Measurements from ENCODE around the gene ATG7.
"Not testable (repeated sequence)": the region's sequence is repeated elsewhere in the genome, so short reads cannot be mapped to it uniquely, and the experiment has no call there.

Gene ATG7

GRCh38 chr3:11568503-11569155 is 296.4 kb downstream of the ATG7 start:
- no peak for DNase-seq (ENCODE audit: low spot score)

GRCh38 chr3:11569156-11569741 is 297.1 kb downstream of the ATG7 start:
- DNase-seq (ENCODE audit: low spot score), result no peak

- no peak for DNase-seq (ENCODE audit: low spot score)
Measured at GRCh38 chr3:11570251-11570650, 298.1 kb downstream of the ATG7 start.

GRCh38 chr3:11570789-11571495 is 298.7 kb downstream of the ATG7 start:
- no peak for DNase-seq (ENCODE audit: low spot score)

DNA sequence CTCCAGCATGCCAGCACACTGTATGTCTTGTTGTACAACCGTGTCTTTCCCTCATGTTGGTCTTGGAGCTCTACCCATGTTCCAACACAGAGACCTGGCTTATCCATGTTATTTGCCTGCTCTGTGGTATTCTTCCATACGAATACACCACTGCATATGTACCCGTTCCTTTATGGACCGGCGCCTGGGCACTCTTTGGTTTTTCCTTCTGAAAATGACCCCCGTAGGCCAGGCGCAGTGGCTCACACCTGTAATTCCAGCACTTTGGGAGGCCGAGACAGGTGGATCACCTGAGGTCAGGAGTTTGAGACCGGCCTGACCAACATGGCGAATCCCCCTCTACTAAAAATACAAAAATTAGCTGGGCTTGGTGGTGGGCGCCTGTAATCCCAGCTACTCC is 300.5 kb downstream of the ATG7 start:
- not testable (repeated sequence) for DNase-seq (ENCODE audit: low spot score)

DNA sequence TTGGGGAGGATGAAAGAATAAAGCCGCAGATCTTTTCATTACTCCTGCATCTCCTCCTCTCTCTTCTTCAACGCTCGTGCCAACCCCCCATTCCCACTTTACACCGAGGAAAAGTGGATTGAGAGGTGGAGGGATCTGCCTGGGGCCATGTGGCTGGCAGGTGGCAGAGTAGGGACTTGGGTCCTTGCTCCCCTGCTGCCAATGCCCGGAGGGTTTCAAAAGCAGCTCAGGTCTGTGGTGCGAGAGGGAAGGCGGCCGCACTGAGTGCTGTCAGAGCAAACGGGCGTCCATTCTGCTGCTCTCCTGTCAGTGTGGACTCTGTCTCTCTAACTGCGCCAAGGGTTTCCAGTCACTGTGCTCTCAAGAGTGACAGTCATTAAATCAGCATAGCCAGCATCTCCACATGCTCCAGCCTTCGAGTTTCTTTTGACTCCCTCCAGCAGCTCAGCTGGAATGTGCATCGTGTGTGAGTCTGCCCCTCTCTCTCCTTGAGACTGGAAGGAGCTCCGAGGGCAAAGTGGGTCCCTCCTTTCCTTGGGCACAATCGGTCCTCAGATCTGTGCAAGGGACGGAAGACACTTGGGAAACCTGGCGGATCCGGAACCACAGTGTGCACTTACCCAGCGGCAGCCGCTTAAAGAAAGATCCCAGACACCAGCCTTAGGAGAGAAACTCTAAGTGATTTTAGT is 302.9 kb downstream of the ATG7 start:
- no peak for DNase-seq (ENCODE audit: low spot score)

DNA sequence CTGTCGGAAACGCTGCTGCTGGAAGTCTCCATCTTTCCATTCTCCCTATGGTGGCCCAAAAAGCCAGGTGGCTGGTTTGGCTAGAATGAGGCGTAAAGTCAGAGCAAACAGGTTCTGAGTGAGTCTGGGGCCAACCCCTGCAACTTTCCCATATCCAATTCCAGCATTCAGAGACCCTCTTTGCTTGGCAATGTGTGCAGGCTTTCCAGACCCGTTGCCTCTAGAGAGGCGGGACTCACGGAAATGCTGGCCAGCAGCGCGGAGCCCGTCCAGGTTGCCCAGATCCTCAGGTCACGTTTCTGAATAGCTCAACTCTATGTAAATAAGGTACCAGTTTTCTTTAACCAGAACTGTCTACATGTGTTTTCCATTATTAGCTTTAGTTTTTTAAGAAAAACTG is 303.5 kb downstream of the ATG7 start:
- no peak for DNase-seq (ENCODE audit: low spot score)

- no peak for DNase-seq (ENCODE audit: low spot score)
Measured at GRCh38 chr3:11576453-11576852, 304.3 kb downstream of the ATG7 start.

- peak; percentile 36 for DNase-seq (ENCODE audit: low spot score)
Measured at GRCh38 chr3:11578169-11578568, 306.0 kb downstream of the ATG7 start.

DNA sequence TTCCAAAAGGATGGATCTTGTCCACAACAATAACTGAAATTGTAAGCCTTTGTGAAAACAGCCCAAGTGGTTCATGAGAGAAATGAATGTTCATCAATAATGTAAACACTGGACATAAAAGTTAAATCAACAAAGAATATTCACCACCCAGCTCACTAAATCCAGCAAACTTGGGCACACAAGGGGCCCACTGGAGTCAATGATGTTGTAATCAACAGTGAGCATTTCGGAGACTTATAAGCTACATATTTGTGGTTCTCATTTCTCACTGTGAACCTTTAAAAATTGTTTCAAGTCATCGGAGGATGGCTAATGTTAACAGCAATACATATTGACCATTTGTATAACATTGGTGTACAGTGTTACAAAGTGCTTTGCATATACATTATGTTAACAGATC is 308.4 kb downstream of the ATG7 start:
- no peak for DNase-seq (ENCODE audit: low spot score)

- no peak for DNase-seq (ENCODE audit: low spot score)
Measured at GRCh38 chr3:11581237-11582190, 309.3 kb downstream of the ATG7 start.

DNA sequence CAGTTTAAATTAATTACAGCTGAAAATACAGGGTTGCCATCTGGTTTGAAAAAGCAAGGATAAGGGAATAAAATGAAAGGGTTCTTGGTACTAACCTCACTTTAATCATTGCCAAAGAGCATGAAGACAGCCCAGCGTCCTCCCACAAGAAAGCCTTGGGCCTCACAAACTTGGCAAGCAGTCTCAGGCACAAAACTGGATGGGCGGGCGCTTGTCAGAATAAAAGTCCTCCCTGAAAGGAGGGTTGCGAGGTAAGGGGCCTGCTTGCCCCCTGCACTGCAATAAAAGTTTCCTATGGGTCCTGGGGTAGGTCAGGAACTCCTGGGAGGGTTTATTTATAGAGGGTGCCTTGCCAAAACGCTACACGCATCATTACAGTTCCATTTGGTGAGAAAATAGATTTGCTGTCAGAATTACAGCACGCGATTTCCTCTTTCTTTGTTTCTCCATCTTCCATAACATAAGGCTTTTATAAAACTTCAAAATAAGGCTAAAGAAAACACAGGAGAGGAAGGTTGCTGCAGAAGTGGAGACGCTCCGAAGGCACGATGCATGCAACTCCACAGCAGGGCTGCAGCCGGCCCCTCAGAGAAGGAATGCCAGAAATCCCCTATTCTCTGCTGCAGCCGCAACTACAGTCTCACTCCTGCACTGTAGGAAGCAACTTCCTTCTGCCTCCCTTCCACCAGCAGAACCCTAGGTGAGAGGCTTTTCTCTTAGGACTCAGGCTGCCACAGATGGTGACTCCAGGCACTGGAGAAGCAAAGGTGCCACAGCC is 310.2 kb downstream of the ATG7 start:
- peak; percentile 86 for DNase-seq (ENCODE audit: low spot score)

DNA sequence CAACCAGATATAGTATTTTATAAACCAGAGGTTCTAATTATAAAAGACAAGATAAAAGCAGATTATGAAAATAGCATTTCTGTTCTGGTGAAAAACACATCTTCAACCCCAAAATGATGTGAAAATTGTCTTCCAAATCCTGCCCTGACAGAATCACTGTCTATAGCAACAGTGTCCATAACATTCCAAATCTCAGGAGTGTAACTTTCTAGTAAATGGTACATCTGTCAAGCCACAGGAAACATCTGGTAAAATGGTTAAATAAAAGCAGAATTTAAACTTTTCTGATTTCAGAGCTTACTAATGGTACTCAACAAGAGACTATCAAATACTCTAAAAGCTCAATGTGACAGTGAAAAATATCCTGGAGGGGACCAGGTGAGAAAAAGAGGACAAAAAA is 311.0 kb downstream of the ATG7 start:
- no peak for DNase-seq (ENCODE audit: low spot score)

DNA sequence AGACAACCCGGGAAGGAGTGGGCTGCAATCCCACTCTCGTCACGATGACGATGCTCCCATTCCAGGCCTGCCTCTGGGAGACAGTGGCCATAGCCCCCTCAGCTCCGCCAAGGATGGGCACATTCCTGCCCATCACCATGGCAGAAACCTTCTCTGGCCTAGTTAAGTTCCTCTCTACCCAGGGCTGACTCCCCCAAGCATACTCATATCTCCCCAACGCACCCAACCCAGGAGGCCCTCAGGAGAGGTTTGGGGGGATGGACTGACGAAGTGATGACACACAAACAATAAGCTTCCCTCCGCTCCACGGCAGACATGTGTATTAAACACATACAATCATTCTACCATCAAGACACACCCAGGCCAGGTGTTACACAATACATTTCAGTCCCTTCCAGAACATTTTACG is 311.4 kb downstream of the ATG7 start:
- peak; percentile 74 for DNase-seq (ENCODE audit: low spot score)

GRCh38 chr3:11584570-11584969 is 312.4 kb downstream of the ATG7 start:
- DNase-seq (ENCODE audit: low spot score), result no peak

- DNase-seq (ENCODE audit: low spot score), result no peak
Measured at GRCh38 chr3:11587766-11588165, 315.6 kb downstream of the ATG7 start.

DNA sequence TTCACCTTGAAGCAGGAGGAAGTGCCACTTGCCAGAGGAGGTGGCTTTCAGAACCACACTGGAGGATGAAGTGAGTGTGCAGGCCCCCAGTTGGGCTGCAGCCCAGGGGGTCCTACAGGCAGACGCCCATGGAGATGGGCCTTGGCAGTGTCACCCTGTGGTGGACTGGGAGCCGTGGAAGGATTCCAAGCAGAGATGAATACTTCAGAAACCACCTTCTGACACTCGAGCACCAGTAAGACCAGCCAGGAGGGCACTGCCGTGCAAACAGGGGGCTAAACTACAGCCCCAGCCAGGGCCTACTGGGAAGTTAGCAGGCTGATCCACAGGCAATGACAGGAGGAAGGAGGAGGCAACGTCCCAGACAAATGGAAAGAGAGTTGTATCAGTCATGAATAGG is 316.1 kb downstream of the ATG7 start:
- no peak for DNase-seq (ENCODE audit: low spot score)

DNA sequence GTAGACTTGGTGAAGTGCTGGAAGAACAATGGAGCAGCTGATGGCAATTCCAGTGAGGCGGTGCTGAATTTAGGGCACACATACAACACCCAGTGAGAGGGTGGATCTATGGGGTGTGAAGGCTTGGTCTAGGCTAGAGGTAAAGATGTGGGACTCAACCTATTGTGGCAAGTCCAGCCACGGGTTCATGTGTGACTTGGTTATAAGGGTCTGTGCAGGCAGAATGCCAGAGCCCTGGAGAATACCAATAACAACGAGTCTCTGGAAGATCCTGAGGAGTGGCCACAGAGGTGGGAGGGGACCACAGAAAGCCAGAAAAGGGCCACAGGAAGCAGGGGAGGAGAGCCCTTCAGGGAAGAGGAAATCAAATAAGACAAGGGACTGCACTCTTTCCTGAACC is 316.6 kb downstream of the ATG7 start:
- DNase-seq (ENCODE audit: low spot score), result no peak

GRCh38 chr3:11589706-11590105 is 317.5 kb downstream of the ATG7 start:
- no peak for DNase-seq (ENCODE audit: low spot score)

GRCh38 chr3:11591002-11591355 is 318.8 kb downstream of the ATG7 start:
- DNase-seq (ENCODE audit: low spot score), result no peak
